ENCODE measurements around the gene ABCG2. TPM values are rescaled to one million over a fixed set of nuclear protein-coding genes. Genes with fewer than 3 reads are reported as not detected.

Gene ABCG2
- total RNA-seq, 1 donor from 2014 or later: under 0.01 TPM

DNA sequence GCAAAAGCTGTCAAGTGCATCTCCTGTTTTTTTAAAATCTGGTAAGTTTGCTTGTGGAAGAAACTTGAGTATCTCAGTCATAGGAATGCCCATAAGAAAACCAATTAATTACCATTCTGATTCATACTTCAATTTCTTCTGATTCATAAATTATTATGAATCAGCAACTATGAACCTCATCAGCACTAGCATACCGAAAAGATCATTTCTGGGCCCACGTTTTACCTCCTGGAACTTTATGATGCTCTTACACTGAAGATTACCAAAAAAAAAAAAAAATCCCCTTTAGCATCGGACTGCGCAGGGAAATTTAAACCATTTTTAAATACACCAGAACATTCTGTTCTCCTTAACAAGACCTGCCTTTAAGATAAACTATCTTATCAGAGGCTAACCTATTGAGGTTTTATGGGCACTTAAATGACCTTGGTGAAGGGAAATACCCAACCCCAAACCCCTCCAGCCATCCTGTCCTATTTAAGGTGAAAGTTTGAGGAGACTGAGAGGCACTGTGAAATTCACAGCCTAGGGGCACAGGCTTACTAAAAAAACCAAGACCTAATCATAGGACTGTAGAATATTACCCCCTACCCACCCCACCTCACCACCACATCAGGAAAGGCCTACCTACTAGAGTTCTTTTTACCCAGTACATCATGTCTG, 38.2 kb upstream of the ABCG2 start:
- Histone ChIP-seq H3K4me3 (ENCODE audit: low read depth, low read length) (no peak overlapping the region), H3K27me3 (ENCODE audit: control insufficient read depth, insufficient read depth, low read length) (no peaks in the 10 kb centered on the region), H3K36me3 (ENCODE audit: control insufficient read depth, insufficient read depth, low read length) (no peaks in the 10 kb centered on the region)
- FAIRE-seq (no peak), DNase-seq (ENCODE audit: low read depth) (no peak)
- TF ChIP-seq, protein P1, sequence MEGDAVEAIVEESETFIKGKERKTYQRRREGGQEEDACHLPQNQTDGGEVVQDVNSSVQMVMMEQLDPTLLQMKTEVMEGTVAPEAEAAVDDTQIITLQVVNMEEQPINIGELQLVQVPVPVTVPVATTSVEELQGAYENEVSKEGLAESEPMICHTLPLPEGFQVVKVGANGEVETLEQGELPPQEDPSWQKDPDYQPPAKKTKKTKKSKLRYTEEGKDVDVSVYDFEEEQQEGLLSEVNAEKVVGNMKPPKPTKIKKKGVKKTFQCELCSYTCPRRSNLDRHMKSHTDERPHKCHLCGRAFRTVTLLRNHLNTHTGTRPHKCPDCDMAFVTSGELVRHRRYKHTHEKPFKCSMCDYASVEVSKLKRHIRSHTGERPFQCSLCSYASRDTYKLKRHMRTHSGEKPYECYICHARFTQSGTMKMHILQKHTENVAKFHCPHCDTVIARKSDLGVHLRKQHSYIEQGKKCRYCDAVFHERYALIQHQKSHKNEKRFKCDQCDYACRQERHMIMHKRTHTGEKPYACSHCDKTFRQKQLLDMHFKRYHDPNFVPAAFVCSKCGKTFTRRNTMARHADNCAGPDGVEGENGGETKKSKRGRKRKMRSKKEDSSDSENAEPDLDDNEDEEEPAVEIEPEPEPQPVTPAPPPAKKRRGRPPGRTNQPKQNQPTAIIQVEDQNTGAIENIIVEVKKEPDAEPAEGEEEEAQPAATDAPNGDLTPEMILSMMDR (IDR thresholded peaks at IDR 0.05; ENCODE audit: insufficient read depth, low read length, severe bottlenecking): no peak

DNA sequence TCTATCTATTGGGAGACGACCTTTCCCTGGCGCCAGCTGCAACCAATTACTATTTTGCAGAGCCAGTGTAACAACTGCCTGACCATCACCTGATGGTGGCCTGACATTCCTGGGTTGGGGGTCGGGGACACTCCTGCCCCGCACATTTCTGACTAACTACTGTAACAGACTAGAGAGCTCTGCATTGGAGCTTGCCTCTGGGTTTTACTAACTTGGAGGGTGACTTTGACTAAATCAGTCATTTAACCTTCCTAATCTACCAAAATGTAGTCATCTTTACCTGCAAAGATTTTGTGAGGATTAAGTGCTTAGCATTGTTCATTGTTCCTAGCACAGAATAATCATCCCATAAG, 37.5 kb upstream of the ABCG2 start:
- TF ChIP-seq, protein P1 (IDR thresholded peaks at IDR 0.05; ENCODE audit: insufficient read depth, low read length, severe bottlenecking): no peak
- H3K4me3 ChIP-seq (ENCODE audit: low read depth, low read length): no peak overlapping the region
- FAIRE-seq (no peak), DNase-seq (ENCODE audit: low read depth) (no peak)
- no peaks in the 10 kb centered on the region for H3K36me3 ChIP-seq (ENCODE audit: control insufficient read depth, insufficient read depth, low read length)
- no peaks in the 10 kb centered on the region for H3K27me3 ChIP-seq (ENCODE audit: control insufficient read depth, insufficient read depth, low read length)

DNA sequence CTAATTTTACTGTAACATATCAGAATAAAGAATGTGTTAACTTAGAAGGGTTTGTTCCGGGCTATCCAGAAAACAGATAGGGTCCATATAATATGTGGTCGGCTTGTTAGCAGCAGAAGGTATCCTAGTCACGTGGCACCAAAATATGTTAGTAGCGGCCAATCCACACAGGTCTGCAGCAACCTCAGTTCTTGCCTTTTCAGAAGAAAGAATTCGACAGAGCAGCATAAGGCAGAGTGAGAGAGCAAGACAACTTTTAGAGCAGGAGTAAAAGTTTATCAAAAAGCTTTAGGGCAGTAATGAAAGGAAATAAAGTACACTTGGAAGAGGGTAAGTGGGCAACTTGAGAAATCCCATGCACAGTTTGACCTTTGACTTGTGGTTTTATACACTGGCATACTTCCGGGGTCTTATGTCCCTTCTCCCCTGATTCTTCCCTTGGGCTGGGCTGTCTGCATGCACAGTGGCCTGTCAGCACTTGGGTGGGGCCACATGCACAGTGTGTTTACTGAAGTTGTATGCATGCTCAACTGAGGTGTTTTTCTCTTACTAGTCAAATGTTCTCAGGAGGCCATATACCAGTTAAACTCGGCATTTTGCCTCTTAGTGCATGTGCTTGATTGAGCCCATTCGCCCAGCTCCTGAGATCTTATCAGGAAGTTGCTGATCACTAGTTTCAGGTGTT, 37.0 kb upstream of the ABCG2 start:
- Histone ChIP-seq H3K36me3 (ENCODE audit: control insufficient read depth, insufficient read depth, low read length) (no peaks in the 10 kb centered on the region), H3K4me3 (ENCODE audit: low read depth, low read length) (no peak overlapping the region), H3K27me3 (ENCODE audit: control insufficient read depth, insufficient read depth, low read length) (no peaks in the 10 kb centered on the region)
- TF ChIP-seq, protein P1 (IDR thresholded peaks at IDR 0.05; ENCODE audit: insufficient read depth, low read length, severe bottlenecking): no peak
- DNase-seq (ENCODE audit: low read depth) (no peak), FAIRE-seq (no peak)

DNA sequence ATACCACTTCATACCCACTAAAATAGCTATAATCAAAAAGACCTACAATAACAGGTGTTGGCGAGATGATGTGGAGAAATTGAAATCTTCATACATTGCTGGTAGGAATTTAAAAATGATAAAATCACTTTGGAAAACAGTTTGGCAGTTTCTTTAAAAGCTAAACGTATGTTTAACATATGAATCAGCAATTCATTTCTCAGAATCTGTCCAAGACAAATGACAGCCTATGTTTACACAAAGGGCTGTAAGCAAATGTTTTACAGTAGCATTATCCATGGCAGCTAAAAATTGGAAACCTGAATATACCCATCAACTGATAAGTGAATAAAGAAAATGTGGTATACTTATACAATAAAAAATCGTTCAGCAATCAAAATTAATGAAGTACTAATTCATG, 33.0 kb upstream of the ABCG2 start:
- no peak overlapping the region for H3K4me3 ChIP-seq (ENCODE audit: low read depth, low read length)
- no peaks in the 10 kb centered on the region for H3K36me3 ChIP-seq (ENCODE audit: control insufficient read depth, insufficient read depth, low read length)
- FAIRE-seq (no peak), DNase-seq (ENCODE audit: low read depth) (no peak)
- H3K27me3 ChIP-seq (ENCODE audit: control insufficient read depth, insufficient read depth, low read length): no peaks in the 10 kb centered on the region
- TF ChIP-seq, protein P1 (IDR thresholded peaks at IDR 0.05; ENCODE audit: insufficient read depth, low read length, severe bottlenecking): no peak

DNA sequence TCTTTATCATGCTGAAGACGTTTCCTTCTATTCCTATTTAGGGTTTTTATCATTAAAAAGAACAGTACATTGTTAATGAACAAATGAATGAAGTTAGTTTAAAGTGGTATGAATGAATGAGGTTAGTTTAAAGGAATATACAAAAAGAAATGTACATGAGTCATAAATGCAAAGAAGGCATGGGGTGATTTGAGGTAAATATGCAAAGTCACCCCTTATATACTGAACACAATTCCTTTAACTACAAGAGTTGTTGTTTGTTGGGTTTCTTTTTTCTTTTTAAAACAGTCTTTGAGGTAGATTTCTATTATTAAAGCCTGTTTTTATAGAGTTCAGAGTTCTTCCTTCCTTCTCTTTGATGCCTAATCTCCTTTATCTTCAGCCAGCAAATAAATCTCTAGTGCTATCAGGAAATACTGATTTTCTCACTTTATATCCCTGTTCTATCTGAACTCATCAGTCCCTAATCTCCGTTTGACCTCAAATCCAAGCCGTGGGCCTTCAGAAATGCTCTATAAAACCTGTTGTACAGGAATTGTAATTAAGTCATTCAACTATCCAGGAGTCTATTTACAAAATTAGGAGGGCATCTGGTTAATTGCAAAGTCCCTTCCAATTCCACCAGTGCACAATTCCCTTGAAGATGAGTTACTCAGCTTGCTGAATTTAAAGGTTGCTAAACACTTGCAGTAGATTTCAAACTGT, 31.6 kb upstream of the ABCG2 start:
- FAIRE-seq (no peak), DNase-seq (ENCODE audit: low read depth) (peak; percentile 26)
- TF ChIP-seq, protein P1 (IDR thresholded peaks at IDR 0.05; ENCODE audit: insufficient read depth, low read length, severe bottlenecking): no peak

More for the DNA sequence above, 31.6 kb upstream of the ABCG2 start:
- no peaks in the 10 kb centered on the region for H3K27me3 ChIP-seq (ENCODE audit: control insufficient read depth, insufficient read depth, low read length)
- H3K4me3 ChIP-seq (ENCODE audit: low read depth, low read length): no peak overlapping the region
- H3K36me3 ChIP-seq (ENCODE audit: control insufficient read depth, insufficient read depth, low read length): no peaks in the 10 kb centered on the region

All from bronchial epithelial cell (primary cell).